GM12872 (cell line): ENCODE data around the gene DUOX1.

Experiments
- CTCF ChIP-seq: IDR thresholded peaks from 3 replicates; pipeline ENCODE4 v1.5.1; 2011; ENCODE audit warnings: low read depth, mild to moderate bottlenecking, low read length, moderate library complexity; ENCODE audit not compliant: insufficient read depth

Gene DUOX1

GRCh38 chr15:45091576-45091975 is 38.2 kb upstream of the DUOX1 start:
- no peak for TF ChIP-seq CTCF

GRCh38 chr15:45093013-45093412 is 36.8 kb upstream of the DUOX1 start:
- TF ChIP-seq CTCF: no peak

- no peak for TF ChIP-seq CTCF
These were observed 36.0 kb upstream of the DUOX1 start for GRCh38 chr15:45093622-45094357.

GRCh38 chr15:45094358-45094730 is 35.5 kb upstream of the DUOX1 start:
- TF ChIP-seq CTCF: no peak

- no peak for TF ChIP-seq CTCF
These were observed 34.1 kb upstream of the DUOX1 start for GRCh38 chr15:45095661-45096060.

- no peak for TF ChIP-seq CTCF
These were observed 32.3 kb upstream of the DUOX1 start for GRCh38 chr15:45097466-45097865.

GRCh38 chr15:45099549-45100165 is 30.1 kb upstream of the DUOX1 start:
- TF ChIP-seq CTCF: no peak
